K562 (cell line): ENCODE data around the gene ZFR2.

Experiments used
- ATF1 ChIP-seq, 2 experiments: fragments of 450-650 bp in 1 of 2; IDR thresholded peaks; 2 replicates each; pipeline ENCODE4 v1.6.1; 2016; ENCODE audit warnings: missing compliant biosample characterization in 1 of 2, missing genetic modification characterization in 1 of 2
- HMG20A ChIP-seq: fragments of 450-650 bp; formaldehyde crosslinking; conservative IDR thresholded peaks from 2 replicates; pipeline ENCODE4 v1.4.0; 2020; ENCODE audit warnings: mild to moderate bottlenecking, mixed read lengths
- TF ChIP-seq, protein P1 (sequence below): fragments of 200-800 bp; sonication (Bioruptor generic); IDR thresholded peaks from 2 replicates; pipeline ENCODE4 v1.6.1; 2017; ENCODE audit warnings: missing genetic modification characterization, missing compliant biosample characterization

DNA sequence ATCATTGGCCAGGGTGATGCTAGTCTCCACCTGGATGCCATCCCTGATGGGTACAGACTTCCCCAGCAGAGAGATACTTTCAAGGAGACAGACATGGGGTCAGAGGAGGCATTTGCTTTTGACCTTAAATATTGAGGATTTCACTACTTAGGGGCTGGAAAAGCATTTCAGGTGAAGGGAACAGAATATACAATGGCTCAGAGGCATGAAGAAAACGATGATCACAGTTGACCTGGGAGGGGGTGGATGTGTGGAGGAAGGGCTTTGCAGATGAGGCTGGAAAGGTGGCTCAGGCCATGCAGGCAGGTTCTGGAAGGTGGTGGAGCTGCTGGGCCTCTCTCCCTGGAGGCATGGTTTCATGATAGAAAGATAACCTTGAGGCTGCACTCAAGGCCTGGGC lies 86.5 kb downstream of the ZFR2 start:
- TF ChIP-seq HMG20A (no peak), ATF1 (CRISPR knock-in tag; IDR thresholded peaks at IDR 0.05) (no peak), ATF1 (tag; IDR thresholded peaks at IDR 0.05) (no peak)
- TF ChIP-seq, protein P1, sequence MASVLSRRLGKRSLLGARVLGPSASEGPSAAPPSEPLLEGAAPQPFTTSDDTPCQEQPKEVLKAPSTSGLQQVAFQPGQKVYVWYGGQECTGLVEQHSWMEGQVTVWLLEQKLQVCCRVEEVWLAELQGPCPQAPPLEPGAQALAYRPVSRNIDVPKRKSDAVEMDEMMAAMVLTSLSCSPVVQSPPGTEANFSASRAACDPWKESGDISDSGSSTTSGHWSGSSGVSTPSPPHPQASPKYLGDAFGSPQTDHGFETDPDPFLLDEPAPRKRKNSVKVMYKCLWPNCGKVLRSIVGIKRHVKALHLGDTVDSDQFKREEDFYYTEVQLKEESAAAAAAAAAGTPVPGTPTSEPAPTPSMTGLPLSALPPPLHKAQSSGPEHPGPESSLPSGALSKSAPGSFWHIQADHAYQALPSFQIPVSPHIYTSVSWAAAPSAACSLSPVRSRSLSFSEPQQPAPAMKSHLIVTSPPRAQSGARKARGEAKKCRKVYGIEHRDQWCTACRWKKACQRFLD (CRISPR knock-in tag): no peak
